Measurements from ENCODE around the gene AMPD2.
"Not testable (repeated sequence)": the region's sequence is repeated elsewhere in the genome, so short reads cannot be mapped to it uniquely, and the experiment has no call there.

AMPD2 gene

DNA sequence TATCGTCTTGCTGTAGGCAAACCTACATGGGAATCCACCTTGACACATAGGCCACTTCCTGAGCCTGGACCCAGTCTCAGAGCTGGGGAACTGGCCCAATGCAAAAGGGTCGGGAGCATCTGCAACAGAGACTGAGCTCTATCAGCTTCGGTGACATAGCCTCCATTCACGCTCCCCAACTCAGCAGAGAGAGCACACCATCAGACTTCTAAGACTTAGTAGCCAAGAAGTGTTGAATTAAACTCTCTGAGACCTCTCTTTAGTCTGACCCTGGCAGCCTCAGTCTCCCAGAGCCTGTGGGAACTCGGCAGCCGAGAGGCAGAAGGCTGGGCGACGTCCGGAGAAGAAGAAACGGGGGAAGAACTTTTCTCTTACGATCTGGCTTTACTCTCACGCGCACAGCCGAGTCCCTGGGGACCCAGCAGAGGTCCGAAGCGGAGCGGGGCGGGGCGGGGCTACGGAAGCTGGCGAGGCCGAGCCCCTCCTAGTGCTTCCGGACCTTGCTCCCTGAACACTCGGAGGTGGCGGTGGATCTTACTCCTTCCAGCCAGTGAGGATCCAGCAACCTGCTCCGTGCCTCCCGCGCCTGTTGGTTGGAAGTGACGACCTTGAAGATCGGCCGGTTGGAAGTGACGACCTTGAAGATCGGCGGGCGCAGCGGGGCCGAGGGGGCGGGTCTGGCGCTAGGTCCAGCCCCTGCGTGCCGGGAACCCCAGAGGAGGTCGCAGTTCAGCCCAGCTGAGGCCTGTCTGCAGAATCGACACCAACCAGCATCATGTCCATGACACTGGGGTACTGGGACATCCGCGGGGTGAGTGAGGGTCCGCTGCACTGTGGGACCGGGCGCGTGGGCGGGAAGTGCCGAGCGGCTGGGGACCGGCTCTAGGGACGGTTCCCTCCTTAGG is 36.2 kb downstream of the AMPD2 start, which contains the start of gene GSTM4:
TSS of gene GSTM4 (plus strand) at position 485 of the 905 bp plus-strand sequence. CDS start at position 776, 291 bp downstream.
- DNase-seq, result no peak

DNA sequence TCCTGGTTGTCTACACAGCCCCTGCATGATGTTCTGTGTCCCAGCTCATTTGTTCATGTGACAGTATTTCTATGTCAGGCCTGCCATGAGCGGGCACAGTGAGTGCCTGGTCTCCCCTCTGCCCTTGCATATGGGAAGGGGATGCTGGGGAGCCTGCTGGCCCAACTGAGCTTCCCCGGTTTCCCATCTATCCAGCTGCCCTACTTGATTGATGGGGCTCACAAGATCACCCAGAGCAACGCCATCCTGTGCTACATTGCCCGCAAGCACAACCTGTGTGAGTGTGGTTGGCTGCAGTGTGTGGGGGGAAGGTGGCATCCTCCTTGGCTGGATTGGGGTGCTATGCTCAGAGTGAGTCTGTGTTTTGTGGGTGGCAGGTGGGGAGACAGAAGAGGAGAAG is 37.8 kb downstream of the AMPD2 start:
- no peak for DNase-seq

DNA sequence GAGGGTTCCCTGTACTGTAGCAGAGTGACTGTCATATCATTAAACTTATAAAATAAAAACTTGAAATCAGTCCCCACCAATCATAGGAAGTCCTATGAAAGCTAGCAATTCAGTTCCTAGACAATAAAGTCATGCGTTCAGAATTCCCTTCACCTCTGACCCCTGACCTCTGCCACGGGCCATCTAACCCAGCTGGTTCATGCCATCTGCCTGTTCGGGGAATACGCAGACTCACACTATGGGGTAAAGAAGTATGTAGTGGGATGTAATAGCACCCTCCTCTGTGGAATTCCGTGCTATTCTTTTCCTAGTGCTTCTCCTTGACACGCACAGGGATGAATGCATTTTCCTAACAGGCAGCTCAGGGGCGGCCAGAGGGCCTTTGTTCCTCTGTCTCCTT is 38.3 kb downstream of the AMPD2 start:
- no peak for DNase-seq

DNA sequence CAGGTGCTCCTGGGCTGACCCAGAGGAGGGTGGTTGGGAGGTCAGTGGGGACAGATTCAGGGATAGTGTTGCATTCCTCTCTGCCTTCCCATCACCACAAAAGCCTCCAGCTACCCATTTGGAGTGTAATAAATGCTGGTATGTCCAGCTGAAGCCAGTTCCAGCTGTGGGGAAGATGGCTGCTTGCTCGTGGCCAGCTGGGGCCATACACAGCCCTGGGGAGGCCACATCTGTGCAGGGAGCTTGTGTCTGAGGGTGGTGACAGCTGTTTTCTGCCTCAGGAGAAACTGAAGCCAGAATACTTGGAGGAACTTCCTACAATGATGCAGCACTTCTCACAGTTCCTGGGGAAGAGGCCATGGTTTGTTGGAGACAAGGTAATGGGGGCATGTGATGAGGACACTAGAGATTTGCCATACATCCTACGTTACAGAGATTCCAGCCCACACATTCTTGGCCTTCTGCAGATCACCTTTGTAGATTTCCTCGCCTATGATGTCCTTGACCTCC is 39.0 kb downstream of the AMPD2 start:
- no peak for DNase-seq

DNA sequence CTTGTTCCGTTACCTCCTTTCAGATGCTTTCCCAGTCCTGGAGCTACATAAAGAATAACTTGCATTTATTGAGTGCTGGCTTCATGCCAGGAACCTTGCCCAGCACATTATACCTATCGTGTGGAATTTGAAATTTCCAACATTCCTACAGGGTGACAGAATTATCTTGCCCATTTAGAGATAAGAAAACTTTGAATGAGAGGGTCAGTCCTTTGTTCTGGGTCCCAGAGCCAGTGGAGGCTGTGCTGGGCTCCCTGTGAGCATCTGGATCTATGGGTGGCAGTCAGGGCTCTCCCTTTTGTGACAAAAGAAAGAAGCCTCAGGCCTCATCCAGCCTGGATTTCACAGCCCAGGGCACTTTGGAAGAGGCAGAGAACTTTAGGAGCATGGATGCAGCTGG is 39.5 kb downstream of the AMPD2 start:
- DNase-seq, result no peak

DNA sequence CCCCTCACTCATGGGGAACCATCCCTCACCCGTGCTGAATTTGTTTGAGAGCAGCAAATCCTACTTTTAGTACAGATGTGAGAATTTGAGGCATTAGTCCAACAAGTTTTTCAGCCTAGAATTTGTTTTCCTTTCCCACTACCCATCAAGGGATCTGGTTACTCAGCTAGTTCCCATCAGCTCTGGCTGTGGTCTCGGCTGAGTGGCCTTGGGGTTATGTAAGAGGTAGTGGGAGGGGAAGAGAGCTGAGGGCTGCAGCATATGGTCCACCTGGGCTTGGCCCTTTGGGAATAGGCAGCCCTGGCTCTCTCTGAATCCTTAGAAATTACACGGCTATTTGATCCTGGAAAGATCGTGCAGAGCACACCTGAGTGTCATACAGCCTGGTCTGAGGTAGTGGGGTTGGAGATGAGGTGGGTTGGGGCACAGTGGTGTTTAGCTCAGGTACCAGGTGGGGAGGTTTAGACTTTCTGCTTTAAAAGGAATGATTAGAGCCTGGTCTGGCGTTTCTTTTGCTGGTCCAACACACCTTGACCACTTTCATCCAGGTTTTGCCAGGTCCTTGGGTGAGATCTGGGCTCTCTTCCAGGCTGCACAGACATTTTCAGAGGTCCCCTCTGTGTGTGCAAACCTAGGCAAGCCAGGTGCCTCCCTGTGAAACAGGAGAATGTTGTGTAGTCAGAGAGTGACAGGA is 40.5 kb downstream of the AMPD2 start:
- DNase-seq, result no peak

DNA sequence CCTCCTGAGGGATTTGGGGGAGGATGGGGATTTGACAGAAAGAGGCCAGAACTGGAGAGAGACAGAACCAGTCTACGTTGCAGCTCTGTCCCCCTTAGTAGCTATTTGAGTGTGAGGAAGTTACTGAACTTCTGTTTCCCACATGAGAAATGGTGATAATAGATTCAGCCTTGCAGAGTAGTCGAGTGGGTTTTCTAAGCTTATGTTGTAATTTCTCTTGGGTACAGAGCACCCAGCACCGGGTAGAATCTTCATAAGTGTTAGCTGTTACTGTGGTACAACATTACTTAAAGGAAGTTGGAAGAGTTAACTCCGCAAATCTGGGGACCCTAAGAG is 41.0 kb downstream of the AMPD2 start:
- DNase-seq, result not testable (repeated sequence)

DNA sequence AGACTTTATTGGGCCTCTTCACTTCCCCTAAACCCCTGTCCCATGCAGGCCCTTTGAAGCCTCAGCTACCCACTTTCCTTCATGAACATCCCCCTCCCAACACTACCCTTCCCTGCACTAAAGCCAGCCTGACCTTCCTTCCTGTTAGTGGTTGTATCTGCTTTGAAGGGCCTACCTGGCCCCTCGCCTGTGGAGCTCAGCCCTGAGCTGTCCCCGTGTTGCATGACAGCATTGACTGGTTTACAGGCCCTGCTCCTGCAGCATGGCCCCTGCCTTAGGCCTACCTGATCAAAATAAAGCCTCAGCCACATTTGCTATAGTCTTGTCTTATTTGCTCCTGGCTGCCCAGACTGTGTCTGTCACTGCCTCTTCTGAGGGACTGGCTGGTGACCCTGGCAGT is 41.8 kb downstream of the AMPD2 start:
- DNase-seq, result no peak

DNA sequence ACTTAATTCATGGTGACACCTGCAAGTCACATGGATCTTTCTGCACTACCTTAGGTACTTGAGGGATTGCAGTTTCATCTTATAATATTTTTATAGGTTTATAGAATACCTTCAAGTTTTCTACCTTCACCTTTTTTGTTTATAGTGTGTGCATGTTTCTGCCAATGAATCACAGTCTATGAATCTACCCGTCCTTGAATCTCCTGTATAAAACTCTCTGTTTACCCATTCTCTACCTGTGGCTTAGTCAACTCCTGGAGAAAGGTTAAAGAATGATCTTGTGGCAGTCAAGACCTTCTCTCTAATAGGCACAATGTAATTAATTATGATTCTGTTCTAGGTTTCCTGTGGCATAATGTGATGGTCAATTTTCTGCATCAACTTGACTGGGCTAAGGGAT is 45.0 kb downstream of the AMPD2 start:
- DNase-seq, result no peak

DNA sequence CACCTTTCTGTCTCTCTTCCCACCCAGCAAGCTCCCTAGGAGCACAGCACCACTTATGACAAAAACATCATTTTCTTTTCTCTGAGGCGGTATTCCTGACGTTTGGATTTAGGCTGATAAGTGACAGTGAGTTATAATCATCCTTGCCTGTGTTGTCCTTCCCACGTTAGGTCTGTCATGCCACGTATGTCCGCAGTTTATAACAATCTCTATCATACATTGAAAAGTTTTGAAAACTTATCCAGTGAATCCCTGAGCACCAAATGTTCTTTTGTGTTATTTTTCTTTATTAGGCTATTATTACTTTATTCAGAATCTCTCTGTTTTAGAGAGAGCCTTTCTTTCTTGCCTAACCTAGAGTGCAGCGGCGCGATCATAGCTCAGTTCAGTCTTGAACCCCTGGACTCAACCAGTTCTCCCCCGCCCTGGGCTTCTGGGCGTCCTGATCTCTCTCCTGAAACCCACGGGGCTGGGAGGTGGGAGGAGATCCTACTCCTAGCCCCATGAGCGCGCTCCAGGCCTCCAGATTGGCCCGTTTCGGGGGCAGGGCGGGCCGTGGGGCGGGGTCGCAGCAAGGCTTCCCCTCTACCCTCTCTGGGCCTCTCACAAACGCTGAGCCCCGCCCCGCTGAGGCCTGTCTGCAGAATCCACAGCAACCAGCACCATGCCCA is 48.0 kb downstream of the AMPD2 start, which contains the start of gene GSTM2:
TSS of gene GSTM2 (plus strand) at position 606 of the 671 bp plus-strand sequence. CDS start at position 665, 59 bp downstream.
- peak; percentile 30 for DNase-seq

DNA sequence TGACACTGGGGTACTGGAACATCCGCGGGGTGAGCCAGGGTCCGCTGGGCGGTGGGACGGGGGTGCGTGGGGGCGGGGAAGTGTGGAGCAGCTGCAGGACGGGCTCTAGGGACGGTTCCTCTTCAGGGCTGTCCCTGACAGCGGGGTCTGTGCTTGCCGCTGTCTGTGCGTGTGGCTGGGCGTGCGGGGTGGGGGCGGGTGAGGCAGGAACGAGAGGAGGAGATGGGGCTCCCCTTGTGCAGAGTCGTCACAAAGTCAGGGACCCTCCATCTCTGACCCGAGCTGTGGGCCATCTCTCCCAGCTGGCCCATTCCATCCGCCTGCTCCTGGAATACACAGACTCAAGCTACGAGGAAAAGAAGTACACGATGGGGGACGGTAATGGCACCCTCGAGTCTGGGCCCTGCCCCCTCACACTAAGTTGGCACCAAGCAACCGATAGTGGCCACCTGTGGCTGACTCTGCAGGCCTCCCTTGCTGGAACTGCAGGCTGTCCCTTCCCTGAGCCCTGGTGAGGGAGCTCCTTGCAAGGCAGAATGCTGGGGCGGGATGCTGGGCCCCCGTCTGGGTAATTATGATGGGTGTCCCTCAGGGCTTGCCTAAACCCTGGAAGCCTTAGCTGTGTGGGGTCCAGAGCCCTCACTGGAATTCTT is 48.6 kb downstream of the AMPD2 start:
- no peak for DNase-seq

DNA sequence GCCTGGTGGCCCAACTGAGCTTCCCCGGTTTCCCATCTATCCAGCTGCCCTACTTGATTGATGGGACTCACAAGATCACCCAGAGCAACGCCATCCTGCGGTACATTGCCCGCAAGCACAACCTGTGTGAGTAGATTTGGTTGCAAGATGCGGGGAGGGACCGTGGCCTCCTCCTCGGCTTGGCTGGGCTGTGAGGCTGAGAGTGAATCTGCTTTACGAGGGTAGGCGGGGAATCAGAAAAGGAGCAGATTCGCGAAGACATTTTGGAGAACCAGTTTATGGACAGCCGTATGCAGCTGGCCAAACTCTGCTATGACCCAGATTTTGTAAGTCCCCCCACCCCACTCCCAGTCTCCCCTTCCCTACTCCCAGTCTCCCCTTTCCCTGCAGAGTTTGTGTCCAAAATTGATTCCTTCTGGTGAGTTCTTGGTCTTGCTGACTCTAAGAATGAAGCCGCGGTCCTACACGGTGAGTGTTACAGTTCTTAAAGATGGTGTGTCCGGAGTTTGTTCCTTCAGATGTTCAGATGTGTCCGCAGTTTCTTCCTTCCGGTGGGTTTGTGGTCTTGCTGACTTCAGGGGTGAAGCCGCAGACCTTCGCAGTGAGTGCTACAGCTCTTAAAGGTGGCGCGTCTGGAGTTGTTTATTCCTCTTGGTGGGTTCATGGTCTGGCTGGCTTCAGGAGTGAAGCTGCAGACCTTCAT is 49.8 kb downstream of the AMPD2 start:
- DNase-seq, result no peak

DNA sequence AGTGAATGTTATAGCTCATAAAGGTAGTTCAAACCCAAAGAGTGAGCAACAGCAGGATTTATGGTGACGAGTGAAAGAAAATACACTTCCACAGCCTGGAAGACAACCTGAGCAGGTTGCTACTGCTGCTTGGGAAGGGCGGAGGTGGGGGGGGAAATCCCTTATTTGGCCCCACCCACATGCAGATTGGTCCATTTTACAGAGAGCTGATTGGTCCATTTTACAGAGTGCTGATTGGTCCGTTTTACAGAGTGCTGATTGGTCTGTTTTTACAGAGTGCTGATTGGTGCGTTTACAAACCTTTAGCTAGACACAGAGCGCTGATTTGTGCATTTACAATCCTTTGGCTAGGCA is 50.3 kb downstream of the AMPD2 start:
- DNase-seq, result not testable (repeated sequence)

DNA sequence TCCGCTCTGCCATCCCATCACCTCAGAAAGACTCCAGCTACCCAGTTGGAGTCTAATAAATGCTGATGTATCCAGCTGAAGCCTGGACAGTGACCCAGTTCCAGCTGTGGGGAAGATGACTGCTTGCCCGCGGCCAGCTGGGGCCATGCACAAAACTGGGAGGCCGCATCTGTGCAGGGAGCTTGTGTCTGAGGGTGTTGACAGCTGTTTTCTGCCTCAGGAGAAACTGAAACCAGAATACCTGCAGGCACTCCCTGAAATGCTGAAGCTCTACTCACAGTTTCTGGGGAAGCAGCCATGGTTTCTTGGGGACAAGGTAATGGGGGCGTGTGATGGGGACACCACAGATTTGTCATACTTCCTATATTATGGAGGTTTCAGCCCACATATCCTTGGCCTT is 51.4 kb downstream of the AMPD2 start:
- DNase-seq, result no peak

DNA sequence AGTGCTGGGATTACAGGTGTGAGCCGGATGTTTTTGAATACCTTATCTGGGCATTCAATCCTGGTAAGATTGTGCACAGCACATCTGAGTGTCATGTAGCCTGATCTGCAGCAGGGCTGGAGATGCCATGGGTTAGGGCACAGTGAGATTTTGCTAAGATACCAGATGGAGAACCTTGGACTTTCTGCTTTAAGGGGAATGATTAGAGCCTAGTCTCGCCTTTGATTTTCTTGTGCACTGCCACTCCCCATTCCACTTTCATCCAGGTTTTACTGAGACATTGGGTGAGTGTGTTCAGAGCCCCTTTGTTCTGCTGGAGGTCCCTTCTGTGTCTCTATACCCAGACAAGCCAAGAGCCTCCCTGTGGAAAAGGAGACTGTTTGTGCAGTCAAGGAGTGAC is 54.2 kb downstream of the AMPD2 start:
- DNase-seq, result not testable (repeated sequence)

DNA sequence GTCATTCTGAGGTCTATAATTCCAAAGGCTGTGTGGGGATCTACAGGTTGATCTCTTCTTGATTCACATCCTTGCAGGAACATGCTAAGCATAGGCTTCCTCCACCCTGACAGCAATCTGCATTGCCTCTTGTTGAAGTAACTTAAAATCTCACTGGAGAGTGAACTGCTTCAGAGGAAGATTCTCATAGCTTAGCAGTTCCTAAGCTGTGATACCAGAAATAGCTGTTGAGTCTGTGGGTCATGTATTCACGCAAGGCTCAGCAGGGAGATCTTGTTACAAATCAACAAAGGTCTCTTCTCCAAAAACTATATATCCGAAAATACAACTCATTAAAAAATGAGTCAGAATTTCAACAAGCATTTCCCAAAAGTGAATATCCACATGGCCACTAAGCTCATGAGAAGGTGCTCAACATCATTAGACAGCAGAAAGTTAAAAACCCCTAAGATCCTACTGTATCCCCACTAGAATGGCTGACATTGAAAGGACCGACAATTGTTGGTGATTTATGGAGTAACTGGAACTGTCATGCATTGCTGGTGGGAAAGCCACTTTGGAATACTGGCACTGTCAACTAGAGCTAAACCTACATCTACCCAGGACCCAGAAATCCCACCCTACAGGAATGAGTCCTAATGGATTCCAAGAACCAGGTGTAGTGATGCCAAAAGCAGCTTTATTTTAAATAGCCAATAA is 57.2 kb downstream of the AMPD2 start:
- DNase-seq, result not testable (repeated sequence)

DNA sequence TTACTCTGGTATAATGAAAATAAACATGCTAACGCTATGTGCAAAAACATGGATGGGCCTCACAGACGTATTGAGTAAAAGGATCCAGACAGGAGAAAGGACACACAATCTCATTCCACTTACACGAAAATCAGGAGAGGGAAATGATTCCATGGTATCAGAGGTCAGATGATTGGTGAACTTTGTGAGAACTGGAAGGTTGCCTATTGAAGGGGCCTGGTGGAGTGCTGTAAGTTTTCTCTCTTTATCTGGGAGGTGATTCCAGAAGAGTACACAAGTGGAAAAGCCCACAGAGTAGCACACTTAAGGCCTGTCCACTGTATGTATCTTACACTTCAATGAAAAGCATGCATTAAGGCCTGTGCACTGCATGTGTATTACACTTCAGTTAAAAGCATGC is 57.8 kb downstream of the AMPD2 start:
- no peak for DNase-seq

DNA sequence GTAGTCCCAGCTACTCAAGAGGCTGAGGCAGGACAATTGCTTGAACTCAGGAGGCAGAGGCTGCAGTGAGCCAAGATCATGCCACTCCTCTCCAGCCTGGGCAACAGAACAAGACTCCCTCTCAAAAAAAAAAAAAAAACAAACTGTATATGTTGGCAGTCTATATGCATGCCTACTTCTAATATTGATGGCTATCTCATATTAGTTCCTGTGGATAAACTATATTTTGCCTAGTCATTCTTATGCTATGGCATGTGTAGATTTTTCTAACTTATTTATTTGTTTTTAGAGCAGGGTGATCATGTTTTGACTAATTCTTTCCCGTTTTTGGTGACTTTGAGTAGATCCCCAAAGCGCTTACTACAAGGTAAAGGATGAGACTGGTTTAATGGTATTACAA is 59.0 kb downstream of the AMPD2 start:
- not testable (repeated sequence) for DNase-seq
